SK-N-SH treated with all-trans-retinoic acid at 6 μM for 48 hours (cell line): ENCODE measurements around the gene L1CAM.

Source experiments
- ARNTL ChIP-seq: fragments of 450-650 bp; formaldehyde crosslinking; IDR thresholded peaks from 2 replicates; pipeline ENCODE4 v1.5.0; 2020; ENCODE audit warnings: low read depth, mild to moderate bottlenecking, moderate library complexity, borderline replicate concordance
- ISL1 ChIP-seq: fragments of 250-450 bp; sonication (Bioruptor Pico); IDR thresholded peaks from 2 replicates; pipeline ENCODE4 v2.1.2; 2022; ENCODE audit warnings: mild to moderate bottlenecking, moderate library complexity
- TF ChIP-seq, protein P1 (sequence below): fragments of 250-450 bp; sonication (Bioruptor Pico); IDR thresholded peaks from 2 replicates; pipeline ENCODE4 v1.8.0; 2021; ENCODE audit warnings: low read depth, mild to moderate bottlenecking, moderate library complexity, borderline replicate concordance

- TF ChIP-seq ARNTL (CRISPR knock-in tag) (no peak), ISL1 (no peak)
- TF ChIP-seq, protein P1, sequence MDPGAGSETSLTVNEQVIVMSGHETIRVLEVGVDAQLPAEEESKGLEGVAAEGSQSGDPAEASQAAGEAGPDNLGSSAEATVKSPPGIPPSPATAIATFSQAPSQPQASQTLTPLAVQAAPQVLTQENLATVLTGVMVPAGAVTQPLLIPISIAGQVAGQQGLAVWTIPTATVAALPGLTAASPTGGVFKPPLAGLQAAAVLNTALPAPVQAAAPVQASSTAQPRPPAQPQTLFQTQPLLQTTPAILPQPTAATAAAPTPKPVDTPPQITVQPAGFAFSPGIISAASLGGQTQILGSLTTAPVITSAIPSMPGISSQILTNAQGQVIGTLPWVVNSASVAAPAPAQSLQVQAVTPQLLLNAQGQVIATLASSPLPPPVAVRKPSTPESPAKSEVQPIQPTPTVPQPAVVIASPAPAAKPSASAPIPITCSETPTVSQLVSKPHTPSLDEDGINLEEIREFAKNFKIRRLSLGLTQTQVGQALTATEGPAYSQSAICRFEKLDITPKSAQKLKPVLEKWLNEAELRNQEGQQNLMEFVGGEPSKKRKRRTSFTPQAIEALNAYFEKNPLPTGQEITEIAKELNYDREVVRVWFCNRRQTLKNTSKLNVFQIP (CRISPR knock-in tag), result no peak
These were observed 17.4 kb upstream of the L1CAM start for GRCh38 chrX:153903238-153903980.
